GM12878 (cell line): ENCODE results near the gene MAGI2. TPM values are rescaled to one million over a fixed set of nuclear protein-coding genes. Genes with fewer than 3 reads are reported as not detected.

Source experiments
- ATAC-seq: fragments of 200-7000 bp; cut with Tn5 transposase; 3 replicates; pipeline ENCODE4 v1.9.1; 2020; ENCODE audit warnings: mild to moderate bottlenecking, moderate library complexity
- BruUV-seq: library from RNA; stranded (reverse); fragments of 400-500 nt; replicated peaks from 2 replicates; lab custom pipeline; 2021; lab: Mats Ljungman, UMichigan
- CTCF ChIA-PET: fragments of 300-600 bp; sonication (Branson Sonifier 250); formaldehyde crosslinking; extraction: SDS; loops from one replicate; lab custom pipeline; 2021; ENCODE audit warnings: inconsistent platforms; lab: Yijun Ruan, JAX
- POLR2A ChIA-PET: fragments of 350-600 bp; formaldehyde crosslinking; extraction: SDS; loops from one replicate; lab custom pipeline; 2021; ENCODE audit warnings: inconsistent platforms; lab: Charles Lee
- RAD21 ChIA-PET: fragments of 300-600 bp; sonication (Branson Sonifier 250); formaldehyde crosslinking; loops from one replicate; lab custom pipeline; 2023; ENCODE audit warnings: antibody characterized with exemption; ENCODE audit not compliant: unreplicated experiment; lab: Charles Lee
- SMC1A ChIA-PET: fragments of 300-600 bp; sonication (Branson Sonifier 250); formaldehyde crosslinking; loops from one replicate; lab custom pipeline; 2023; ENCODE audit not compliant: unreplicated experiment, uncharacterized antibody; lab: Charles Lee
- DNase-seq: peaks from one replicate; pipeline ENCODE4 v3.0.0-alpha.2; 2011; ENCODE audit warnings: low read depth, low spot score
- FAIRE-seq: peaks from 3 replicates; lab custom pipeline; 2011; peaks lifted over from hg19 to GRCh38; lab: Jason Lieb, UNC
- H2AFZ ChIP-seq: 2 replicates; pipeline ENCODE4 v1.6.0; 2011; ENCODE audit warnings: low read depth, low read length, control low read depth; ENCODE audit not compliant: control insufficient read depth
- H3K27ac ChIP-seq: 2 replicates; pipeline ENCODE4 v1.5.1; 2011; ENCODE audit warnings: control low read depth; ENCODE audit not compliant: control insufficient read depth, insufficient read depth
- H3K27me3 ChIP-seq, 2 experiments: replicated peaks in 1 of 2; 2 replicates each; pipeline versions ENCODE4 v1.6.0 to v1.6.1; 2011; ENCODE audit warnings: low read length in 1 of 2; ENCODE audit not compliant: control insufficient read depth in 2 of 2, insufficient read depth in 2 of 2
- H3K36me3 ChIP-seq, 2 experiments: 2 replicates each; pipeline ENCODE4 v1.5.1; 2011; ENCODE audit warnings: low read length in 1 of 2; ENCODE audit not compliant: control insufficient read depth in 2 of 2, insufficient read depth in 2 of 2
- H3K4me1 ChIP-seq: 2 replicates; pipeline ENCODE4 v1.6.1; 2011; ENCODE audit warnings: mild to moderate bottlenecking, low read length, moderate library complexity, mixed read lengths; ENCODE audit not compliant: control insufficient read depth, insufficient read depth
- H3K4me2 ChIP-seq: 2 replicates; pipeline ENCODE4 v1.6.0; 2011; ENCODE audit warnings: control low read depth; ENCODE audit not compliant: control insufficient read depth, insufficient read depth
- H3K4me3 ChIP-seq: fragments of 200-600 bp; sonication (generic); 2 replicates; pipeline ENCODE4 v1.5.1; 2016
- H3K79me2 ChIP-seq: 2 replicates; pipeline ENCODE4 v1.6.0; 2011; ENCODE audit warnings: low read length; ENCODE audit not compliant: control insufficient read depth, insufficient read depth
- H3K9ac ChIP-seq: 2 replicates; pipeline ENCODE4 v1.8.0; 2011; ENCODE audit warnings: low read length, control low read depth, mixed read lengths; ENCODE audit not compliant: control insufficient read depth, insufficient read depth
- H3K9me3 ChIP-seq: replicated peaks from 3 replicates; pipeline ENCODE4 v1.5.1; 2011; ENCODE audit warnings: mild to moderate bottlenecking, low read length; ENCODE audit not compliant: control insufficient read depth, insufficient read depth
- H4K20me1 ChIP-seq: 2 replicates; pipeline ENCODE4 v1.6.0; 2011; ENCODE audit not compliant: control insufficient read depth, insufficient read depth
- BHLHE40 ChIP-seq, 2 experiments: fragments of 450-650 bp in 1 of 2; IDR thresholded peaks; 2 replicates each; pipeline ENCODE4 v1.6.1; 2011 to 2017; ENCODE audit warnings: low read depth in 2 of 2, borderline replicate concordance in 1 of 2, improper control_type of control experiment in 1 of 2, low read length in 1 of 2, mild to moderate bottlenecking in 1 of 2
- CREM ChIP-seq: IDR thresholded peaks from 2 replicates; pipeline ENCODE4 v1.6.1; 2014; ENCODE audit warnings: antibody characterized with exemption, low read depth
- HDAC6 ChIP-seq: fragments of 200-600 bp; sonication (generic); IDR thresholded peaks from one replicate; pipeline ENCODE4 v1.8.0; 2017; ENCODE audit warnings: antibody characterized with exemption; ENCODE audit not compliant: unreplicated experiment
- RUNX3 ChIP-seq: IDR thresholded peaks from 2 replicates; pipeline ENCODE4 v1.6.1; 2012; ENCODE audit warnings: low read length, inconsistent platforms
- SP1 ChIP-seq: IDR thresholded peaks from one replicate; pipeline ENCODE4 v1.6.1; 2011; ENCODE audit warnings: low read depth, low read length
- ZNF217 ChIP-seq: fragments of 450-650 bp; IDR thresholded peaks from 2 replicates; pipeline ENCODE4 v1.6.1; 2017; ENCODE audit warnings: antibody characterized with exemption, mild to moderate bottlenecking
- ZNF384 ChIP-seq: IDR thresholded peaks from 2 replicates; pipeline ENCODE4 v1.6.1; 2012; ENCODE audit warnings: low read depth, mild to moderate bottlenecking, low read length, improper control_type of control experiment, borderline replicate concordance
- WGBS: methylation state at CpG from one replicate; pipeline ENCODE4 v1.1.6; 2016; ENCODE audit warnings: low lambda C conversion rate; ENCODE audit not compliant: insufficient replicate concordance, insufficient coverage; ENCODE audit errors: missing lambda C conversion rate; 5-methylcytosine and 5-hydroxymethylcytosine counted together
- in situ Hi-C: fragments of 300-500 bp; cut with MboI; formaldehyde crosslinking; loops from 9 replicates; pipeline ENCODE4 v1.14.3; 2018; ENCODE audit warnings: mixed read lengths
- intact Hi-C: fragments of 100-400 bp; cut with micrococcal nuclease; formaldehyde crosslinking; loops from one replicate; pipeline ENCODE4 v1.14.2; 2022; ENCODE audit not compliant: unreplicated experiment
- polyA plus RNA-seq, 11 experiments: library from polyadenylated mRNA; depleted of rRNA in 4 of 11; unstranded in 6 of 11; stranded (reverse) in 5 of 11; fragments of >200 nt; fragmentation: Nextera tagmentation in 4 of 11; fragmentation: Illumina TruSeq in 1 of 11; extraction: Ambion mirVana in 4 of 11; extraction: Trizol in 1 of 11; gene quantifications; 1 replicate in 1 of 11; 2 replicates in 10 of 11; pipeline versions ENCODE4 v1.2.1 to v1.2.3, GENCODE V29; 2011 to 2016; ENCODE audit warnings: inconsistent platforms in 2 of 11, missing spikeins in 2 of 11, low read depth in 1 of 11
- total RNA-seq, 4 experiments: library from RNA; depleted of rRNA in 3 of 4; stranded (reverse); fragments of >200 nt in 3 of 4; fragmentation: Illumina TruSeq in 1 of 4; extraction: Trizol in 1 of 4; gene quantifications; 2 replicates each; pipeline versions ENCODE4 v1.2.1 to v1.2.3, GENCODE V29; 2013 to 2021
- TF ChIP-seq, protein P1 (sequence below): fragments of 450-650 bp; IDR thresholded peaks from 2 replicates; pipeline ENCODE4 v1.6.1; 2014; ENCODE audit warnings: mild to moderate bottlenecking
- TF ChIP-seq, protein P2 (sequence below): fragments of 450-650 bp; formaldehyde crosslinking; IDR thresholded peaks from 2 replicates; pipeline ENCODE4 v1.4.0; 2020; ENCODE audit warnings: mild to moderate bottlenecking, moderate library complexity

Gene MAGI2
- total and polyA plus RNA-seq, 10 of the 15 experiments (the other 5 are each of a cell fraction or from before 2014, with no cell fraction given) = 0.01 to 0.31 (median 0.05) TPM; not detected in 2

DNA sequence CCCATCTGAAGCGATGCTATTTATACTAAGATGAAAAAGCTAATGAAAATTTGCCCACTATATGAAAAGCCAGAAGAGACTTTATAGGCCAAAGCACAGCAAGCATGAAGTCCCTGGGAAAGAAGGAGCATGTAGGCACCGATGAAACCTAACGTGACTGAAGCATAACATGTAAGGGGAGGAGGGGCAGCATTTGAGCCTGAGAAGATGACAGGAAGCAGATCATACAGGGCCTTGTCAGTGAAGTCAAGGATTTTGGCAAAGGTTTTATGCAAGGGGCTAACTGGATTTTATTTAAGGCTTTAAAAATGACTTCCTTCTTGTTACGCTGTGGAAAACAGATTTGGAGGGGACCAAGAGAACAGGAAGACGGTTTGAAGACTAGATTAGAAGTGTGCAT, 910.9 kb downstream of the MAGI2 start:
- DNase-seq (no peak), ATAC-seq (no peak), FAIRE-seq (no peak)
- Histone ChIP-seq H3K36me3 (no peaks in the 10 kb centered on the region), H2AFZ (no peak overlapping the region), H3K9me3 (no peaks in the 10 kb centered on the region), H3K4me1 (no peaks in the 10 kb centered on the region), H3K4me2 (no peak overlapping the region), H3K4me3 (no peak overlapping the region), H3K9ac (no peak overlapping the region), H3K27ac (no peak overlapping the region), H3K27me3 (no peaks in the 10 kb centered on the region), H3K79me2 (no peaks in the 10 kb centered on the region), H4K20me1 (no peaks in the 10 kb centered on the region)
- BruUV-seq = no TSS peak
- RAD21 ChIA-PET = no interaction called here
- no peak for TF ChIP-seq SP1
- TF ChIP-seq, protein P1, sequence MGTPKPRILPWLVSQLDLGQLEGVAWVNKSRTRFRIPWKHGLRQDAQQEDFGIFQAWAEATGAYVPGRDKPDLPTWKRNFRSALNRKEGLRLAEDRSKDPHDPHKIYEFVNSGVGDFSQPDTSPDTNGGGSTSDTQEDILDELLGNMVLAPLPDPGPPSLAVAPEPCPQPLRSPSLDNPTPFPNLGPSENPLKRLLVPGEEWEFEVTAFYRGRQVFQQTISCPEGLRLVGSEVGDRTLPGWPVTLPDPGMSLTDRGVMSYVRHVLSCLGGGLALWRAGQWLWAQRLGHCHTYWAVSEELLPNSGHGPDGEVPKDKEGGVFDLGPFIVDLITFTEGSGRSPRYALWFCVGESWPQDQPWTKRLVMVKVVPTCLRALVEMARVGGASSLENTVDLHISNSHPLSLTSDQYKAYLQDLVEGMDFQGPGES = no peak
- no peak for TF ChIP-seq RUNX3
- TF ChIP-seq, protein P2, sequence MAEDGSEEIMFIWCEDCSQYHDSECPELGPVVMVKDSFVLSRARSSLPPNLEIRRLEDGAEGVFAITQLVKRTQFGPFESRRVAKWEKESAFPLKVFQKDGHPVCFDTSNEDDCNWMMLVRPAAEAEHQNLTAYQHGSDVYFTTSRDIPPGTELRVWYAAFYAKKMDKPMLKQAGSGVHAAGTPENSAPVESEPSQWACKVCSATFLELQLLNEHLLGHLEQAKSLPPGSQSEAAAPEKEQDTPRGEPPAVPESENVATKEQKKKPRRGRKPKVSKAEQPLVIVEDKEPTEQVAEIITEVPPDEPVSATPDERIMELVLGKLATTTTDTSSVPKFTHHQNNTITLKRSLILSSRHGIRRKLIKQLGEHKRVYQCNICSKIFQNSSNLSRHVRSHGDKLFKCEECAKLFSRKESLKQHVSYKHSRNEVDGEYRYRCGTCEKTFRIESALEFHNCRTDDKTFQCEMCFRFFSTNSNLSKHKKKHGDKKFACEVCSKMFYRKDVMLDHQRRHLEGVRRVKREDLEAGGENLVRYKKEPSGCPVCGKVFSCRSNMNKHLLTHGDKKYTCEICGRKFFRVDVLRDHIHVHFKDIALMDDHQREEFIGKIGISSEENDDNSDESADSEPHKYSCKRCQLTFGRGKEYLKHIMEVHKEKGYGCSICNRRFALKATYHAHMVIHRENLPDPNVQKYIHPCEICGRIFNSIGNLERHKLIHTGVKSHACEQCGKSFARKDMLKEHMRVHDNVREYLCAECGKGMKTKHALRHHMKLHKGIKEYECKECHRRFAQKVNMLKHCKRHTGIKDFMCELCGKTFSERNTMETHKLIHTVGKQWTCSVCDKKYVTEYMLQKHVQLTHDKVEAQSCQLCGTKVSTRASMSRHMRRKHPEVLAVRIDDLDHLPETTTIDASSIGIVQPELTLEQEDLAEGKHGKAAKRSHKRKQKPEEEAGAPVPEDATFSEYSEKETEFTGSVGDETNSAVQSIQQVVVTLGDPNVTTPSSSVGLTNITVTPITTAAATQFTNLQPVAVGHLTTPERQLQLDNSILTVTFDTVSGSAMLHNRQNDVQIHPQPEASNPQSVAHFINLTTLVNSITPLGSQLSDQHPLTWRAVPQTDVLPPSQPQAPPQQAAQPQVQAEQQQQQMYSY (CRISPR knock-in tag) = no peak
- TF ChIP-seq ZNF384 = no peak
- no peak for TF ChIP-seq HDAC6
- no peak for TF ChIP-seq BHLHE40 (IDR thresholded peaks at IDR 0.05; ENCODE audit: borderline replicate concordance in 1 of 2, low read depth in 2 of 2, low read length in 1 of 2)
- no peak for TF ChIP-seq ZNF217
- no peak for TF ChIP-seq CREM
- POLR2A ChIA-PET = no interaction called here
- 28% methylated on average over 5 of the region's 5 CpGs for WGBS
- intact Hi-C loops (no loop called here), in situ Hi-C loops (no loop called here)
- CTCF ChIA-PET = no interaction called here
- SMC1A ChIA-PET = no interaction called here
